GM06990 (cell line): ENCODE results near the gene ZCCHC2.

Experiments used
- DNase-seq: peaks from one replicate; pipeline ENCODE4 v3.0.0-alpha.2; 2011; ENCODE audit not compliant: insufficient read length; ENCODE audit errors: extremely low read depth
- H3K27me3 ChIP-seq: replicated peaks from 2 replicates; pipeline ENCODE4 v1.6.0; 2011; ENCODE audit warnings: low read length; ENCODE audit not compliant: control insufficient read depth, insufficient read depth
- H3K36me3 ChIP-seq: 2 replicates; pipeline ENCODE4 v1.5.1; 2011; ENCODE audit warnings: low read length; ENCODE audit not compliant: control insufficient read depth, insufficient read depth
- H3K4me3 ChIP-seq: replicated peaks from 2 replicates; pipeline ENCODE4 v1.5.1; 2011; ENCODE audit warnings: low read depth, mild to moderate bottlenecking, control low read depth, low read length
- TF ChIP-seq, protein P1 (sequence below): IDR thresholded peaks from 2 replicates; pipeline ENCODE4 v1.5.1; 2011; ENCODE audit warnings: low read length, control low read depth, mild to moderate bottlenecking, inconsistent platforms; ENCODE audit not compliant: insufficient read depth, poor library complexity, severe bottlenecking

ZCCHC2 gene

DNA sequence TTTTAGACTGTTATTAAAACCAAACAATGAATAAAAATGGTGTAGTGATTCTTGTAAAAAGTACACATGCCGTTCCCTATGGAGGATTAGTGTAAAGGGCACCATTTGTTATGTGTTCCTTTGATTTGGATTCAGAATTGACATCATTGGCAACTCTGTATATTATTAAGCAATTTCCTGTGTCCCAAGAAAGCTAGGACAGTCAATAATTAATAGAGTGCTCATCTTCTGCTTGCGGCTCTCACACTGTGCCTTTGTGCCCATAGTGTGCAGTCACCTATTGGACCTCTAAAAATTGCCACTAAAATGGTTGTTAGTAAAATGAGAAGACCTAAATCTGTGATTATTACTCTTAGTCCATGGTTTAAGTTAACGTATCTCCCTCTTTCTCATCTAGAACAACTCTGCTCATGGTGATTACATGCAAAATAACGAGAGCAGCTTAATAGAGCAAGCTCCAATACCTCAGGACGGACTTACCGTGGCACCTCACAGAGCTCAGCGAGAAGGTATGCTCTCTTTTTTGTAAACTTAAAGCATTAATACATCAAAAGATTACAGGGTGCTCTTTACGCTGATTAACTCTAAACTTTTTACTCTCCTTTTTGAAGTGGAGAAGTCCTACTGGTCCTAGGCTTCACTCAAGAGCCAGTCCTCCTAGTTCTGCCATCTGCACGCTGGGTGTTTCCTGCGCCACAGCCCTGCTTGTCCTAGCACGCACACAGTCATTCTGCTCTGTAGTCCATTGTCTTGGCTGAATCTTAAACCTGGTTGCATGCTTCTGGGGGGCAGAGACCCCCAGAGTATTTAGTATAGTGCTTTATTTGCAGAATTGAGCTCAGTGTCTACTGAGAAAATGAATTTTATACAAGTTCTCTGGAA, 16.7 kb downstream of the ZCCHC2 start:
- Histone ChIP-seq H3K27me3 (no peaks in the 10 kb centered on the region), H3K4me3 (no peak overlapping the region), H3K36me3 (peaks cover 6% of the 10 kb centered on the region)
- TF ChIP-seq, protein P1, sequence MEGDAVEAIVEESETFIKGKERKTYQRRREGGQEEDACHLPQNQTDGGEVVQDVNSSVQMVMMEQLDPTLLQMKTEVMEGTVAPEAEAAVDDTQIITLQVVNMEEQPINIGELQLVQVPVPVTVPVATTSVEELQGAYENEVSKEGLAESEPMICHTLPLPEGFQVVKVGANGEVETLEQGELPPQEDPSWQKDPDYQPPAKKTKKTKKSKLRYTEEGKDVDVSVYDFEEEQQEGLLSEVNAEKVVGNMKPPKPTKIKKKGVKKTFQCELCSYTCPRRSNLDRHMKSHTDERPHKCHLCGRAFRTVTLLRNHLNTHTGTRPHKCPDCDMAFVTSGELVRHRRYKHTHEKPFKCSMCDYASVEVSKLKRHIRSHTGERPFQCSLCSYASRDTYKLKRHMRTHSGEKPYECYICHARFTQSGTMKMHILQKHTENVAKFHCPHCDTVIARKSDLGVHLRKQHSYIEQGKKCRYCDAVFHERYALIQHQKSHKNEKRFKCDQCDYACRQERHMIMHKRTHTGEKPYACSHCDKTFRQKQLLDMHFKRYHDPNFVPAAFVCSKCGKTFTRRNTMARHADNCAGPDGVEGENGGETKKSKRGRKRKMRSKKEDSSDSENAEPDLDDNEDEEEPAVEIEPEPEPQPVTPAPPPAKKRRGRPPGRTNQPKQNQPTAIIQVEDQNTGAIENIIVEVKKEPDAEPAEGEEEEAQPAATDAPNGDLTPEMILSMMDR, result no peak
- DNase-seq, result no peak

DNA sequence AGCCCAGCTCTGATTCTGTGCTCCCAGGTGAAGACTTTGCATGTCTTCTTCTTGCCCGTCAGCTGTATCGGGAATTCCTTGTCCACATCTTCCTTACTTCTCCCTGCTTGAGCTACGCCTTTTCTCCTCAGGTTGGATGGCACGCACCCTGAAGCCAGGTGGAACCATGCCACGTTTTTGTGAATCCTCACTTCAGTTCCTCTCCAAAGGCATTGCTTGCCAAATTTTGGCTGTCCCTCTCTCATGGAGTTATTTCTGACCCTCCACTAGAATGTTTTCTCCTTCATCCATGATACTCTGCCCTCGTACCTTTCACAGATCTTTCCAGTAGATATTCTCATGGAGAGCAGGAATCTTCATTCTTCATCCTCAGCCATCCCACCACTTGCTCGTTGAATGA, 20.2 kb downstream of the ZCCHC2 start:
- Histone ChIP-seq H3K4me3 (no peak overlapping the region), H3K36me3 (peaks cover 14% of the 10 kb centered on the region), H3K27me3 (no peaks in the 10 kb centered on the region)
- TF ChIP-seq, protein P1, result no peak
- no peak for DNase-seq

DNA sequence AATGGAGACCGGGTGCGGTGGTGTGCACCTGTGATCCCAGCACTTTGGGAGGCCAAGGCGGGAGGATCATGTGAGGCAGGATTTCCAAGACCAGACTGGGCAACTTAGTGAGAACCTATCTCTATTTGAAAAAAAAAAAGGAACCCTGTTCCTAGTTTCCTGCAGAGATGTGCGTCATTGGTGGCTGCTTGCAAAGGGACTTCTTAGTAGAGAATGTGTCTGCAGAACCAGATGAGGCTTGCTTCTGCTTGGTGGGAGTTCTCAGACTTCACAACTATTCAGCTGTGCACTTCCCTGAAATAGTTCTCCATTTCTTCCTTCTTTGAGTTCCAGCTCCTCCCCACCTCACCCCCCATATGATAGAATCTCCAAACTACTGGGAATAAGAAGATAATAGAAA, 22.3 kb downstream of the ZCCHC2 start:
- no peak for DNase-seq
- Histone ChIP-seq H3K27me3 (no peaks in the 10 kb centered on the region), H3K36me3 (peaks cover 14% of the 10 kb centered on the region), H3K4me3 (no peak overlapping the region)
- TF ChIP-seq, protein P1, result no peak

DNA sequence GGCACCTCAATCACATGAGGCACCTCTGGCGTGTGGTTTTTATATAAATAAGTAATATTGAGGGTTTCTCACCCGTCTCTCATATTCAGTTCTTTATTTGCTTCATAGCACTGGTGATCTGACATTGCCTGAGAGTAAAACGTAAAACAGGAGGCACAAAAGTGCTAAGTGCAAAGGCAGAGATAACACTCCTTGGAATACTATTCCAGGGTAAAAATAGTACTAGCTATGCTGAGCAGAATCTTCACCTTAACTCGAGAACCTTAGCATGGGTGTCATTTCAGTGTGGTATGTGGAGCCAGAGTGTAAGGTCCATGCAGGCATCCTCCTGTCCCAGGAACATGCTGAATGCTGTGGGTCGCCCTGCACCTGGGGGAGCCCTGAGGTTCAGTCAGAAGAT, 26.9 kb downstream of the ZCCHC2 start:
- no peak for DNase-seq
- Histone ChIP-seq H3K4me3 (no peak overlapping the region), H3K36me3 (peaks cover 10% of the 10 kb centered on the region), H3K27me3 (no peaks in the 10 kb centered on the region)
- TF ChIP-seq, protein P1, result no peak

DNA sequence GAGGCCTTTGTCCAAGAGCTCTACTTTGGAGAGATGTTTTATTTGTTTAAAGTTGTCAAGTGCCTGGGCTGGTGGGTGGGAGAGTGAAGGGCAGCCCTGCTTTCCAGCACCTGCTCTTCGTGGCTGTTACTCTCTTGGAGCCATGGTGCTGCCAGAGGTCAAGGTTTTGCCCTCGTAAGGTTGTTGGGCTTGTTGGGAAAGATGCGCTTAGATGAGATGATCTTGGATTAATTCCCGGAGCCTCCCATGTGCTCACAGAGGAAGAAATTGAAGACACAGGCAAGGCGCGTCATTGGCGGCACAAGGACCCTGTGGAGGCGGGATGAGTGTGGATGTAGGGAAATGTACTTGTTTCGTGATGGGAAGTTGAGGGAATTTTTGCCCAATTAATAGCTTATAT, 27.9 kb downstream of the ZCCHC2 start:
- no peak for DNase-seq
- no peak overlapping the region for H3K4me3 ChIP-seq
- TF ChIP-seq, protein P1, result no peak
- H3K27me3 ChIP-seq, result no peaks in the 10 kb centered on the region
- H3K36me3 ChIP-seq, result peaks cover 7% of the 10 kb centered on the region
